HEK293 (cell line): ENCODE data around the gene ARHGAP36.

Experiments
- CTCF ChIP-seq: fragments of 450-650 bp; formaldehyde crosslinking; IDR thresholded peaks from 2 replicates; pipeline ENCODE4 v1.5.1; 2016; ENCODE audit warnings: missing biosample characterization, missing genetic modification characterization
- KLF10 ChIP-seq: fragments of 450-650 bp; IDR thresholded peaks from 2 replicates; pipeline ENCODE4 v1.5.1; 2018; ENCODE audit warnings: missing biosample characterization, mild to moderate bottlenecking, missing genetic modification characterization
- PBX3 ChIP-seq: sonication (generic); formaldehyde crosslinking; IDR thresholded peaks from 2 replicates; pipeline ENCODE4 v1.8.1; 2022; ENCODE audit warnings: mild to moderate bottlenecking, moderate library complexity, missing genetic modification reagents
- PRDM10 ChIP-seq: fragments of 450-650 bp; formaldehyde crosslinking; IDR thresholded peaks from 2 replicates; pipeline ENCODE4 v1.5.1; 2016; ENCODE audit warnings: missing biosample characterization, missing genetic modification characterization
- ZFP69B ChIP-seq: fragments of 450-650 bp; formaldehyde crosslinking; IDR thresholded peaks from 2 replicates; pipeline ENCODE4 v1.5.1; 2016; ENCODE audit warnings: missing biosample characterization, missing genetic modification characterization
- ZNF324 ChIP-seq: fragments of 450-650 bp; formaldehyde crosslinking; IDR thresholded peaks from 2 replicates; pipeline ENCODE4 v1.5.1; 2016; ENCODE audit warnings: missing biosample characterization, missing genetic modification characterization
- ZNF521 ChIP-seq: fragments of 450-650 bp; formaldehyde crosslinking; IDR thresholded peaks from 2 replicates; pipeline ENCODE4 v1.5.1; 2017; ENCODE audit warnings: missing biosample characterization, mild to moderate bottlenecking, missing genetic modification characterization
- ZNF76 ChIP-seq: fragments of 450-650 bp; formaldehyde crosslinking; IDR thresholded peaks from 2 replicates; pipeline ENCODE4; 2016; ENCODE audit warnings: low read depth, missing biosample characterization, missing genetic modification characterization, borderline replicate concordance
- ZNF785 ChIP-seq: fragments of 450-650 bp; formaldehyde crosslinking; IDR thresholded peaks from 2 replicates; pipeline ENCODE4 v1.5.1; 2016; ENCODE audit warnings: missing biosample characterization, missing genetic modification characterization
- ZSCAN18 ChIP-seq: fragments of 450-650 bp; formaldehyde crosslinking; IDR thresholded peaks from 2 replicates; pipeline ENCODE4 v1.5.1; 2016; ENCODE audit warnings: missing biosample characterization, missing genetic modification characterization
- TF ChIP-seq, protein P1 (sequence below): fragments of 450-650 bp; formaldehyde crosslinking; IDR thresholded peaks from 2 replicates; pipeline ENCODE4 v1.5.1; 2017; ENCODE audit warnings: missing biosample characterization, missing genetic modification characterization
- TF ChIP-seq, protein P2 (sequence below): fragments of 450-650 bp; formaldehyde crosslinking; optimal IDR thresholded peaks from 2 replicates; pipeline ENCODE3; 2016; ENCODE audit warnings: missing biosample characterization, mild to moderate bottlenecking, missing genetic modification characterization
- TF ChIP-seq, protein P3 (sequence below): fragments of 450-650 bp; formaldehyde crosslinking; IDR thresholded peaks from 2 replicates; pipeline ENCODE4 v1.5.1; 2016; ENCODE audit warnings: missing biosample characterization, missing genetic modification characterization
- TF ChIP-seq, protein P4 (sequence below): fragments of 450-650 bp; formaldehyde crosslinking; IDR thresholded peaks from 2 replicates; pipeline ENCODE4 v1.5.1; 2016; ENCODE audit warnings: missing biosample characterization, missing genetic modification characterization

DNA sequence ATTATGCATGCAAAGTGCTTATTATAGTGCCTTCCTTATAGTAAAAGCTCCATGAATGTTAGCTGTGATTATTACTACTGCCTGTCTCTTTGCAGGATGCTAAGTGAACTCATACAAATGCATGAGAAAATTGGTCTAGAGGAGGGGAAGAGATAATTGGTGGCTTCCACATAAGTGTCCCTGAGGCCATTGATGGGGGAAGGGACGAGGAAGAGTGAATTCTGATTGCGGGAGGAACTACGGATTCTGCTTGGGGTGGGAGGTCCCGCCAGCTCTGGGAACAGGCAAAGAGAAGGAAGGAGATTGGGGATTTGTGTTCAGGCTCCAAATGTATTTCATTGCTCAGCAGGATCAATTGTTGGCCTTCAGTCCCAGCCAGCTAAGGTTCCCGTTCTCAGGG, 11.6 kb upstream of the ARHGAP36 start:
- TF ChIP-seq PRDM10 (tag by site-specific recombination) = no peak
- no peak for TF ChIP-seq CTCF
- TF ChIP-seq, protein P1, sequence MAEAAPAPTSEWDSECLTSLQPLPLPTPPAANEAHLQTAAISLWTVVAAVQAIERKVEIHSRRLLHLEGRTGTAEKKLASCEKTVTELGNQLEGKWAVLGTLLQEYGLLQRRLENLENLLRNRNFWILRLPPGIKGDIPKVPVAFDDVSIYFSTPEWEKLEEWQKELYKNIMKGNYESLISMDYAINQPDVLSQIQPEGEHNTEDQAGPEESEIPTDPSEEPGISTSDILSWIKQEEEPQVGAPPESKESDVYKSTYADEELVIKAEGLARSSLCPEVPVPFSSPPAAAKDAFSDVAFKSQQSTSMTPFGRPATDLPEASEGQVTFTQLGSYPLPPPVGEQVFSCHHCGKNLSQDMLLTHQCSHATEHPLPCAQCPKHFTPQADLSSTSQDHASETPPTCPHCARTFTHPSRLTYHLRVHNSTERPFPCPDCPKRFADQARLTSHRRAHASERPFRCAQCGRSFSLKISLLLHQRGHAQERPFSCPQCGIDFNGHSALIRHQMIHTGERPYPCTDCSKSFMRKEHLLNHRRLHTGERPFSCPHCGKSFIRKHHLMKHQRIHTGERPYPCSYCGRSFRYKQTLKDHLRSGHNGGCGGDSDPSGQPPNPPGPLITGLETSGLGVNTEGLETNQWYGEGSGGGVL (tag by site-specific recombination) = no peak
- no peak for TF ChIP-seq ZFP69B (tag by site-specific recombination)
- no peak for TF ChIP-seq ZNF521 (tag by site-specific recombination)
- TF ChIP-seq, protein P2, sequence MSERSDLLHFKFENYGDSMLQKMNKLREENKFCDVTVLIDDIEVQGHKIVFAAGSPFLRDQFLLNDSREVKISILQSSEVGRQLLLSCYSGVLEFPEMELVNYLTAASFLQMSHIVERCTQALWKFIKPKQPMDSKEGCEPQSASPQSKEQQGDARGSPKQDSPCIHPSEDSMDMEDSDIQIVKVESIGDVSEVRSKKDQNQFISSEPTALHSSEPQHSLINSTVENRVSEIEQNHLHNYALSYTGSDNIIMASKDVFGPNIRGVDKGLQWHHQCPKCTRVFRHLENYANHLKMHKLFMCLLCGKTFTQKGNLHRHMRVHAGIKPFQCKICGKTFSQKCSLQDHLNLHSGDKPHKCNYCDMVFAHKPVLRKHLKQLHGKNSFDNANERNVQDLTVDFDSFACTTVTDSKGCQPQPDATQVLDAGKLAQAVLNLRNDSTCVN = no peak
- TF ChIP-seq ZSCAN18 (tag by site-specific recombination) = no peak
- TF ChIP-seq, protein P3, sequence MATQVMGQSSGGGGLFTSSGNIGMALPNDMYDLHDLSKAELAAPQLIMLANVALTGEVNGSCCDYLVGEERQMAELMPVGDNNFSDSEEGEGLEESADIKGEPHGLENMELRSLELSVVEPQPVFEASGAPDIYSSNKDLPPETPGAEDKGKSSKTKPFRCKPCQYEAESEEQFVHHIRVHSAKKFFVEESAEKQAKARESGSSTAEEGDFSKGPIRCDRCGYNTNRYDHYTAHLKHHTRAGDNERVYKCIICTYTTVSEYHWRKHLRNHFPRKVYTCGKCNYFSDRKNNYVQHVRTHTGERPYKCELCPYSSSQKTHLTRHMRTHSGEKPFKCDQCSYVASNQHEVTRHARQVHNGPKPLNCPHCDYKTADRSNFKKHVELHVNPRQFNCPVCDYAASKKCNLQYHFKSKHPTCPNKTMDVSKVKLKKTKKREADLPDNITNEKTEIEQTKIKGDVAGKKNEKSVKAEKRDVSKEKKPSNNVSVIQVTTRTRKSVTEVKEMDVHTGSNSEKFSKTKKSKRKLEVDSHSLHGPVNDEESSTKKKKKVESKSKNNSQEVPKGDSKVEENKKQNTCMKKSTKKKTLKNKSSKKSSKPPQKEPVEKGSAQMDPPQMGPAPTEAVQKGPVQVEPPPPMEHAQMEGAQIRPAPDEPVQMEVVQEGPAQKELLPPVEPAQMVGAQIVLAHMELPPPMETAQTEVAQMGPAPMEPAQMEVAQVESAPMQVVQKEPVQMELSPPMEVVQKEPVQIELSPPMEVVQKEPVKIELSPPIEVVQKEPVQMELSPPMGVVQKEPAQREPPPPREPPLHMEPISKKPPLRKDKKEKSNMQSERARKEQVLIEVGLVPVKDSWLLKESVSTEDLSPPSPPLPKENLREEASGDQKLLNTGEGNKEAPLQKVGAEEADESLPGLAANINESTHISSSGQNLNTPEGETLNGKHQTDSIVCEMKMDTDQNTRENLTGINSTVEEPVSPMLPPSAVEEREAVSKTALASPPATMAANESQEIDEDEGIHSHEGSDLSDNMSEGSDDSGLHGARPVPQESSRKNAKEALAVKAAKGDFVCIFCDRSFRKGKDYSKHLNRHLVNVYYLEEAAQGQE = no peak
- TF ChIP-seq KLF10 (tag by site-specific recombination) = no peak
- no peak for TF ChIP-seq ZNF76
- no peak for TF ChIP-seq ZNF785 (tag by site-specific recombination)
- TF ChIP-seq, protein P4, sequence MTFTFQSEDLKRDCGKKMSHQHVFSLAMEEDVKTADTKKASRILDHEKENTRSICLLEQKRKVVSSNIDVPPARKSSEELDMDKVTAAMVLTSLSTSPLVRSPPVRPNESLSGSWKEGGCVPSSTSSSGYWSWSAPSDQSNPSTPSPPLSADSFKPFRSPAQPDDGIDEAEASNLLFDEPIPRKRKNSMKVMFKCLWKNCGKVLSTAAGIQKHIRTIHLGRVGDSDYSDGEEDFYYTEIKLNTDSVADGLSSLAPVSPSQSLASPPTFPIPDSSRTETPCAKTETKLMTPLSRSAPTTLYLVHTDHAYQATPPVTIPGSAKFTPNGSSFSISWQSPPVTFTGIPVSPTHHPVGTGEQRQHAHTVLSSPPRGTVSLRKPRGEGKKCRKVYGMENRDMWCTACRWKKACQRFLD (tag by site-specific recombination) = no peak
- no peak for TF ChIP-seq PBX3 (CRISPR knock-in tag)
- no peak for TF ChIP-seq ZNF324 (tag by site-specific recombination)
